ENCODE data around the gene TIMM9. TPM values are rescaled to one million over a fixed set of nuclear protein-coding genes. Genes with fewer than 3 reads are reported as not detected.

TIMM9 gene
- total and polyA plus RNA-seq, 4 donors: 18.7 to 50.7 (median 27.1) TPM

- no peak for ATAC-seq (ENCODE audit: insufficient read depth, low FRiP score)
- WGBS, 2 donors: 95 to 98% methylated on average over 2 of the region's 2 CpGs
- Histone ChIP-seq H3K4me1 (ENCODE audit: control insufficient read depth in 5 of 5, insufficient read depth in 5 of 5, low read length in 5 of 5) (no peaks in the 10 kb centered on the region), H3K9ac (ENCODE audit: insufficient read depth in 1 of 2, low read length in 2 of 2) (no peak overlapping the region), H3K9me3 (ENCODE audit: control insufficient read depth in 4 of 4, insufficient read depth in 3 of 4, low read length in 3 of 4) (no peaks in the 10 kb centered on the region), H3K4me3 (no peak overlapping the region), H3K36me3 (ENCODE audit: control insufficient read depth in 4 of 4, insufficient read depth in 4 of 4, low read length in 4 of 4) (peaks cover 7 to 26% (median 22%) of the 10 kb centered on the region in 4 donors), H3K27ac (ENCODE audit: low read depth in 1 of 2, low read length in 1 of 2) (no peak overlapping the region), H3K27me3 (ENCODE audit: control insufficient read depth in 3 of 3, insufficient read depth in 3 of 3, low read length in 2 of 3) (no peaks in the 10 kb centered on the region)
- TF ChIP-seq CTCF (IDR thresholded peaks at IDR 0.05; ENCODE audit: control extremely low read depth, extremely low read depth): no peak
- no peak for DNase-seq
Measured at GRCh38 chr14:58467575-58467974, 40.2 kb upstream of the TIMM9 start.

- TF ChIP-seq CTCF (IDR thresholded peaks at IDR 0.05; ENCODE audit: control extremely low read depth, extremely low read depth): no peak
- Histone ChIP-seq H3K36me3 (ENCODE audit: control insufficient read depth in 4 of 4, insufficient read depth in 4 of 4, low read length in 4 of 4) (peaks cover 7 to 31% (median 24%) of the 10 kb centered on the region in 4 donors), H3K4me3 (no peak overlapping the region), H3K9me3 (ENCODE audit: control insufficient read depth in 4 of 4, insufficient read depth in 3 of 4, low read length in 3 of 4) (no peaks in the 10 kb centered on the region), H3K27me3 (ENCODE audit: control insufficient read depth in 3 of 3, insufficient read depth in 3 of 3, low read length in 2 of 3) (no peaks in the 10 kb centered on the region), H3K27ac (ENCODE audit: low read depth in 1 of 2, low read length in 1 of 2) (no peak overlapping the region), H3K4me1 (ENCODE audit: control insufficient read depth in 5 of 5, insufficient read depth in 5 of 5, low read length in 5 of 5) (no peaks in the 10 kb centered on the region), H3K9ac (ENCODE audit: insufficient read depth in 1 of 2, low read length in 2 of 2) (no peak overlapping the region)
- no peak for ATAC-seq (ENCODE audit: insufficient read depth, low FRiP score)
- WGBS, 2 donors: 87 to 100% methylated on average over 1 of the region's 1 CpG
- DNase-seq: no peak
Measured at GRCh38 chr14:58466459-58466858, 39.1 kb upstream of the TIMM9 start.

- no peaks in the 10 kb centered on the region for H3K4me1 ChIP-seq (ENCODE audit: control insufficient read depth in 5 of 5, insufficient read depth in 5 of 5, low read length in 5 of 5)
- H3K36me3 ChIP-seq (ENCODE audit: control insufficient read depth in 4 of 4, insufficient read depth in 4 of 4, low read length in 4 of 4): peaks cover 7 to 33% (median 25%) of the 10 kb centered on the region in 4 donors
- no peak overlapping the region for H3K9ac ChIP-seq (ENCODE audit: insufficient read depth in 1 of 2, low read length in 2 of 2)
- ATAC-seq (ENCODE audit: insufficient read depth, low FRiP score) (no peak), DNase-seq (no peak)
- H3K27ac ChIP-seq (ENCODE audit: low read depth in 1 of 2, low read length in 1 of 2): no peak overlapping the region
- H3K27me3 ChIP-seq (ENCODE audit: control insufficient read depth in 3 of 3, insufficient read depth in 3 of 3, low read length in 2 of 3): no peaks in the 10 kb centered on the region
- no peak for TF ChIP-seq CTCF (IDR thresholded peaks at IDR 0.05; ENCODE audit: control extremely low read depth, extremely low read depth)
- WGBS, 2 donors: 92% methylated on average over 2 of the region's 2 CpGs
- no peak overlapping the region for H3K4me3 ChIP-seq
- H3K9me3 ChIP-seq (ENCODE audit: control insufficient read depth in 4 of 4, insufficient read depth in 3 of 4, low read length in 3 of 4): no peaks in the 10 kb centered on the region
Measured at GRCh38 chr14:58465421-58465820, 38.1 kb upstream of the TIMM9 start.

GRCh38 chr14:58464652-58465051 lies 37.3 kb upstream of the TIMM9 start:
- TF ChIP-seq CTCF (IDR thresholded peaks at IDR 0.05; ENCODE audit: control extremely low read depth, extremely low read depth): no peak
- H3K27me3 ChIP-seq (ENCODE audit: control insufficient read depth in 3 of 3, insufficient read depth in 3 of 3, low read length in 2 of 3): no peaks in the 10 kb centered on the region
- peaks cover 7 to 33% (median 29%) of the 10 kb centered on the region in 4 donors for H3K36me3 ChIP-seq (ENCODE audit: control insufficient read depth in 4 of 4, insufficient read depth in 4 of 4, low read length in 4 of 4)
- ATAC-seq (ENCODE audit: insufficient read depth, low FRiP score) (no peak), DNase-seq (no peak)
- no peaks in the 10 kb centered on the region for H3K9me3 ChIP-seq (ENCODE audit: control insufficient read depth in 4 of 4, insufficient read depth in 3 of 4, low read length in 3 of 4)
- no peak overlapping the region for H3K9ac ChIP-seq (ENCODE audit: insufficient read depth in 1 of 2, low read length in 2 of 2)
- H3K4me3 ChIP-seq: no peak overlapping the region
- WGBS, 2 donors: 97 to 98% methylated on average over 8 of the region's 8 CpGs
- no peaks in the 10 kb centered on the region for H3K4me1 ChIP-seq (ENCODE audit: control insufficient read depth in 5 of 5, insufficient read depth in 5 of 5, low read length in 5 of 5)
- no peak overlapping the region for H3K27ac ChIP-seq (ENCODE audit: low read depth in 1 of 2, low read length in 1 of 2)
